IgD-negative memory B cell (primary cell): Measurements from ENCODE around the gene BCAS4. TPM values are rescaled to one million over a fixed set of nuclear protein-coding genes. Genes with fewer than 3 reads are reported as not detected.
A peak's percentile ranks its signal among the peaks of the same experiment; 100 is the strongest.

Experiments used
- H3K27ac Mint-ChIP-seq, 3 donors: one replicate each; pipeline ENCODE4 v1.8.0; 2020 to 2022; ENCODE audit warnings: mild to moderate bottlenecking in 3 of 3, mixed read lengths in 3 of 3, moderate library complexity in 1 of 3
- H3K27me3 Mint-ChIP-seq: one replicate; pipeline ENCODE4 v1.8.0; 2021; ENCODE audit warnings: mixed read lengths
- H3K36me3 Mint-ChIP-seq: one replicate; pipeline ENCODE4 v1.8.0; 2020; ENCODE audit warnings: mild to moderate bottlenecking, mixed read lengths
- H3K4me1 Mint-ChIP-seq, 3 donors: one replicate each; pipeline ENCODE4 v1.8.0; 2020 to 2022; ENCODE audit warnings: mixed read lengths in 3 of 3, mild to moderate bottlenecking in 1 of 3
- H3K4me3 Mint-ChIP-seq, 4 donors: one replicate each; pipeline ENCODE4 v1.8.0; 2020 to 2022; ENCODE audit warnings: mild to moderate bottlenecking in 4 of 4, mixed read lengths in 4 of 4, moderate library complexity in 3 of 4
- H3K9me3 Mint-ChIP-seq, 3 donors: one replicate each; pipeline ENCODE4 v1.8.0; 2020 to 2021; ENCODE audit warnings: mixed read lengths in 3 of 3, mild to moderate bottlenecking in 1 of 3
- polyA plus RNA-seq: library from polyadenylated mRNA; unstranded; fragments of 300-500 nt; fragmentation: Illumina TruSeq; gene quantifications from one replicate; pipeline ENCODE4 v1.2.3, GENCODE V29; 2021

The BCAS4 gene
- polyA plus RNA-seq, 1 donor from 2014 or later: 118 TPM

GRCh38 chr20:50856475-50857041 lies 61.7 kb downstream of the BCAS4 start:
- H3K27me3 Mint-ChIP-seq: no peaks in the 10 kb centered on the region
- peaks cover 4% of the 10 kb centered on the region for H3K36me3 Mint-ChIP-seq
- H3K4me3 Mint-ChIP-seq: no peak overlapping the region
- peak overlapping the region in 1 of 3 donors; percentile 25 for H3K27ac Mint-ChIP-seq
- no peaks in the 10 kb centered on the region for H3K9me3 Mint-ChIP-seq
- H3K4me1 Mint-ChIP-seq: peaks cover 0 to 19% (median 18%) of the 10 kb centered on the region in 3 donors

GRCh38 chr20:50857348-50857747 lies 62.5 kb downstream of the BCAS4 start:
- Mint-ChIP-seq H3K27me3 (no peaks in the 10 kb centered on the region), H3K27ac (peak overlapping the region in 1 of 3 donors; percentile 25), H3K9me3 (no peaks in the 10 kb centered on the region), H3K4me1 (peaks cover 0 to 20% (median 16%) of the 10 kb centered on the region in 3 donors), H3K36me3 (peaks cover 4% of the 10 kb centered on the region), H3K4me3 (no peak overlapping the region)

GRCh38 chr20:50858525-50858924 lies 63.7 kb downstream of the BCAS4 start:
- no peaks in the 10 kb centered on the region for H3K27me3 Mint-ChIP-seq
- no peak overlapping the region for H3K27ac Mint-ChIP-seq
- H3K4me3 Mint-ChIP-seq: no peak overlapping the region
- H3K4me1 Mint-ChIP-seq: peaks cover 0 to 20% (median 16%) of the 10 kb centered on the region in 3 donors
- peaks cover 4% of the 10 kb centered on the region for H3K36me3 Mint-ChIP-seq
- no peaks in the 10 kb centered on the region for H3K9me3 Mint-ChIP-seq

- H3K27ac Mint-ChIP-seq: peak overlapping the region; percentile 16 to 71 (median 59)
- peaks cover 4% of the 10 kb centered on the region for H3K36me3 Mint-ChIP-seq
- no peaks in the 10 kb centered on the region for H3K9me3 Mint-ChIP-seq
- peak overlapping the region in 1 of 4 donors; percentile 87 for H3K4me3 Mint-ChIP-seq
- peaks cover 0 to 20% (median 16%) of the 10 kb centered on the region in 3 donors for H3K4me1 Mint-ChIP-seq
- H3K27me3 Mint-ChIP-seq: no peaks in the 10 kb centered on the region
Observed at GRCh38 chr20:50859161-50859560, 64.3 kb downstream of the BCAS4 start.

- no peaks in the 10 kb centered on the region for H3K9me3 Mint-ChIP-seq
- peaks cover 2% of the 10 kb centered on the region for H3K36me3 Mint-ChIP-seq
- no peak overlapping the region for H3K4me3 Mint-ChIP-seq
- H3K4me1 Mint-ChIP-seq: peaks cover 0 to 15% (median 11%) of the 10 kb centered on the region in 3 donors
- H3K27me3 Mint-ChIP-seq: no peaks in the 10 kb centered on the region
- peak overlapping the region in 1 of 3 donors; percentile 5 for H3K27ac Mint-ChIP-seq
Observed at GRCh38 chr20:50861012-50861411, 66.2 kb downstream of the BCAS4 start.

- Mint-ChIP-seq H3K27me3 (no peaks in the 10 kb centered on the region), H3K9me3 (no peaks in the 10 kb centered on the region), H3K27ac (peak overlapping the region in 1 of 3 donors; percentile 85), H3K4me1 (peaks cover 0 to 17% (median 11%) of the 10 kb centered on the region in 3 donors), H3K4me3 (no peak overlapping the region), H3K36me3 (peaks cover 2% of the 10 kb centered on the region)
Observed at GRCh38 chr20:50862546-50862945, 67.7 kb downstream of the BCAS4 start.

- Mint-ChIP-seq H3K36me3 (peaks cover 2% of the 10 kb centered on the region), H3K4me3 (no peak overlapping the region), H3K27ac (peak overlapping the region in 1 of 3 donors; percentile 64), H3K27me3 (no peaks in the 10 kb centered on the region), H3K4me1 (peaks cover 0 to 5% (median 4%) of the 10 kb centered on the region in 3 donors), H3K9me3 (no peaks in the 10 kb centered on the region)
Observed at GRCh38 chr20:50865114-50865513, 70.3 kb downstream of the BCAS4 start.

- Mint-ChIP-seq H3K27ac (no peak overlapping the region), H3K27me3 (no peaks in the 10 kb centered on the region), H3K4me3 (no peak overlapping the region), H3K9me3 (no peaks in the 10 kb centered on the region), H3K4me1 (peaks cover 0 to 4% (median 3%) of the 10 kb centered on the region in 3 donors), H3K36me3 (peaks cover 1% of the 10 kb centered on the region)
Observed at GRCh38 chr20:50865591-50865990, 70.7 kb downstream of the BCAS4 start.

GRCh38 chr20:50866036-50866685 lies 71.3 kb downstream of the BCAS4 start:
- no peak overlapping the region for H3K27ac Mint-ChIP-seq
- no peaks in the 10 kb centered on the region for H3K36me3 Mint-ChIP-seq
- no peaks in the 10 kb centered on the region for H3K27me3 Mint-ChIP-seq
- no peaks in the 10 kb centered on the region for H3K9me3 Mint-ChIP-seq
- H3K4me1 Mint-ChIP-seq: peaks cover under 1 to 4% (median 3%) of the 10 kb centered on the region in 3 donors
- H3K4me3 Mint-ChIP-seq: no peak overlapping the region

GRCh38 chr20:50866831-50867230 lies 72.0 kb downstream of the BCAS4 start:
- no peaks in the 10 kb centered on the region for H3K9me3 Mint-ChIP-seq
- no peak overlapping the region for H3K27ac Mint-ChIP-seq
- no peaks in the 10 kb centered on the region for H3K36me3 Mint-ChIP-seq
- H3K27me3 Mint-ChIP-seq: no peaks in the 10 kb centered on the region
- H3K4me1 Mint-ChIP-seq: peaks cover 4 to 7% (median 6%) of the 10 kb centered on the region in 3 donors
- H3K4me3 Mint-ChIP-seq: no peak overlapping the region

- Mint-ChIP-seq H3K36me3 (no peaks in the 10 kb centered on the region), H3K4me3 (no peak overlapping the region), H3K27me3 (no peaks in the 10 kb centered on the region), H3K9me3 (no peaks in the 10 kb centered on the region), H3K27ac (no peak overlapping the region), H3K4me1 (peaks cover 3 to 11% (median 10%) of the 10 kb centered on the region in 3 donors)
Observed at GRCh38 chr20:50867805-50868204, 72.9 kb downstream of the BCAS4 start.

- Mint-ChIP-seq H3K36me3 (no peaks in the 10 kb centered on the region), H3K4me1 (peaks cover 3 to 13% (median 12%) of the 10 kb centered on the region in 3 donors), H3K4me3 (no peak overlapping the region), H3K27ac (peak overlapping the region; percentile 9 to 53 (median 28)), H3K9me3 (no peaks in the 10 kb centered on the region), H3K27me3 (no peaks in the 10 kb centered on the region)
Observed at GRCh38 chr20:50868509-50869495, 73.9 kb downstream of the BCAS4 start.

- Mint-ChIP-seq H3K27ac (peak overlapping the region in 1 of 3 donors; percentile 78), H3K9me3 (no peaks in the 10 kb centered on the region), H3K36me3 (no peaks in the 10 kb centered on the region), H3K27me3 (no peaks in the 10 kb centered on the region), H3K4me3 (peak overlapping the region in 1 of 4 donors; percentile 42), H3K4me1 (peaks cover 5 to 13% (median 12%) of the 10 kb centered on the region in 3 donors)
Observed at GRCh38 chr20:50870561-50871161, 75.8 kb downstream of the BCAS4 start.

- no peaks in the 10 kb centered on the region for H3K36me3 Mint-ChIP-seq
Observed at GRCh38 chr20:50872560-50873425, 77.9 kb downstream of the BCAS4 start.

More at GRCh38 chr20:50872560-50873425, 77.9 kb downstream of the BCAS4 start:
- H3K27me3 Mint-ChIP-seq: no peaks in the 10 kb centered on the region
- H3K9me3 Mint-ChIP-seq: no peaks in the 10 kb centered on the region
- peak overlapping the region; percentile 91 to 95 (median 93) for H3K27ac Mint-ChIP-seq
- H3K4me1 Mint-ChIP-seq: peaks cover 3 to 13% (median 12%) of the 10 kb centered on the region in 3 donors
- peak overlapping the region in 3 of 4 donors; percentile 39 to 62 (median 43) for H3K4me3 Mint-ChIP-seq
